ENCODE data around the gene MBD1. TPM values are rescaled to one million over a fixed set of nuclear protein-coding genes. Genes with fewer than 3 reads are reported as not detected.
"Not testable (repeated sequence)": the region's sequence is repeated elsewhere in the genome, so short reads cannot be mapped to it uniquely, and the experiment has no call there.

Gene MBD1
- total and polyA plus RNA-seq, 12 donors = 46.2 to 156 (median 73.9) TPM

DNA sequence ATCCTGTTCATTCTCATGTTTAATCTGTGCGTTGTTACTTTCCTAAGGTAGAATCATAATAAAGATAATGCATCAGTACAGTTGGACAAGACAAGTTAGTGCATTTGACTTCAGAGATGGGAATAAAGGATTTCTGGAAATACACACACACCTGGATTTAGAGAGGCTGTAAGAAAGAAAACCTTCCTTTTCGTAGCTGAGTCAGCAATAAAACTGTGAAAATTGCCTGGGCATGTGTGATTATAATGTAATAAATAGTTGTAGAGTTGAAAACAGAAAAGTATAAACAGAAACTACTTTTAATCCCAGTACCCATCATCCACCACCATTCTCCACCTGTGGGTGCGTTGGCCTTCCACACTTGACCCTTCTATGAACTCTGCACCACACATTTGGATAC lies 30.4 kb downstream of the MBD1 start:
- Histone ChIP-seq H3K36me3 (replicated peaks in 1 of 2) (no peaks in the 10 kb centered on the region), H3K4me3 (no peak overlapping the region), H3K9me3 (replicated peaks in 1 of 3) (no peaks in the 10 kb centered on the region), H3K27ac (no peak overlapping the region), H3K27me3 (no peaks in the 10 kb centered on the region), H3K4me1 (replicated peaks in 1 of 2) (no peaks in the 10 kb centered on the region)
- intact Hi-C loops (cut with DNase I) = no loop called here
- DNase-seq = no peak
- 86 to 90% (median 88%) methylated on average over 3 of the region's 3 CpGs for WGBS, 4 donors
- no peak for TF ChIP-seq POLR2A (IDR thresholded peaks at IDR 0.05)
- TF ChIP-seq, protein P1, sequence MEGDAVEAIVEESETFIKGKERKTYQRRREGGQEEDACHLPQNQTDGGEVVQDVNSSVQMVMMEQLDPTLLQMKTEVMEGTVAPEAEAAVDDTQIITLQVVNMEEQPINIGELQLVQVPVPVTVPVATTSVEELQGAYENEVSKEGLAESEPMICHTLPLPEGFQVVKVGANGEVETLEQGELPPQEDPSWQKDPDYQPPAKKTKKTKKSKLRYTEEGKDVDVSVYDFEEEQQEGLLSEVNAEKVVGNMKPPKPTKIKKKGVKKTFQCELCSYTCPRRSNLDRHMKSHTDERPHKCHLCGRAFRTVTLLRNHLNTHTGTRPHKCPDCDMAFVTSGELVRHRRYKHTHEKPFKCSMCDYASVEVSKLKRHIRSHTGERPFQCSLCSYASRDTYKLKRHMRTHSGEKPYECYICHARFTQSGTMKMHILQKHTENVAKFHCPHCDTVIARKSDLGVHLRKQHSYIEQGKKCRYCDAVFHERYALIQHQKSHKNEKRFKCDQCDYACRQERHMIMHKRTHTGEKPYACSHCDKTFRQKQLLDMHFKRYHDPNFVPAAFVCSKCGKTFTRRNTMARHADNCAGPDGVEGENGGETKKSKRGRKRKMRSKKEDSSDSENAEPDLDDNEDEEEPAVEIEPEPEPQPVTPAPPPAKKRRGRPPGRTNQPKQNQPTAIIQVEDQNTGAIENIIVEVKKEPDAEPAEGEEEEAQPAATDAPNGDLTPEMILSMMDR (IDR thresholded peaks at IDR 0.05) = no peak

DNA sequence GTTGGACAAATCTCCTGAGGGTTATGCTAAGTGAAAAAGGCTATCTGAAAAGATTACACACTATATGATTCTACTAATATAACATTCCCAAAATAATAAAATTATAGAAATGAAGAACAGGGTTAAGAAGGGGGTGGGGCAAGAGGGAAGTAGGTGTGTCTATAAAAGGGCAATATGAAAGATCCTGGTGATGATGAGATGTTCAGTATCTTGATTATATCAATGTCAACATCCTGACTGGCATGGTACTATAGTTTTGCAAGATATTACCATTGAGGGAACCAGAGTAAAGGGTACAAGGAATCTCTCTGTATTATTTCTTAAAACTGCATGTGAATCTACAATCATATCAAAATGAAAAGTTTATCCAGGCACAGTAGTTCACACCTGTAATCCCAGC lies 31.7 kb downstream of the MBD1 start:
- no peak for TF ChIP-seq POLR2A (IDR thresholded peaks at IDR 0.05)
- intact Hi-C loops (cut with DNase I) = no loop called here

DNA sequence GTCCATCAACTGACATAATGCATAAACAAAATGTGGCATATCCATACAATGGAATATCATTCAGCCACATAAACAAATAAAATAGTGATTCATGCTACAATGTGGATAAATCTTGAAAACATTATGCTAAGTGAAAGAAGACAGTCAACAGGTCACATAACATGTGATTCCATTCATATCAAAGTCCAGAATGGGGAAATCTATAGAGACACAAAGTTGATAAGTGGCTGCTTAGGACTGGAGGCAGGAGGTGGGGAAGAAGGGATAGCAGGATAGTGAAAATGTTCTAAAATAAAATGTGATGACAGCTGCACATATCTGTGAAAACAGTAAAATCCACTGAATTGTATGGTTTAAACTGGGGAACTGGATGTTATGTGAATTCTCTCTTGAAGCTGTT lies 33.8 kb downstream of the MBD1 start:
- DNase-seq = no peak
- Histone ChIP-seq H3K36me3 (replicated peaks in 1 of 2) (no peaks in the 10 kb centered on the region), H3K9me3 (replicated peaks in 1 of 3) (no peaks in the 10 kb centered on the region), H3K4me3 (no peak overlapping the region), H3K27me3 (no peaks in the 10 kb centered on the region), H3K27ac (no peak overlapping the region), H3K4me1 (replicated peaks in 1 of 2) (no peaks in the 10 kb centered on the region)
- TF ChIP-seq, protein P1 (IDR thresholded peaks at IDR 0.05) = no peak
- TF ChIP-seq POLR2A (IDR thresholded peaks at IDR 0.05) = no peak
- intact Hi-C loops (cut with DNase I) = no loop called here

More for the DNA sequence above, 31.7 kb downstream of the MBD1 start:
- DNase-seq = no peak
- Histone ChIP-seq H3K9me3 (replicated peaks in 1 of 3) (no peaks in the 10 kb centered on the region), H3K36me3 (replicated peaks in 1 of 2) (no peaks in the 10 kb centered on the region), H3K27me3 (no peaks in the 10 kb centered on the region), H3K27ac (no peak overlapping the region), H3K4me3 (no peak overlapping the region), H3K4me1 (replicated peaks in 1 of 2) (no peaks in the 10 kb centered on the region)

DNA sequence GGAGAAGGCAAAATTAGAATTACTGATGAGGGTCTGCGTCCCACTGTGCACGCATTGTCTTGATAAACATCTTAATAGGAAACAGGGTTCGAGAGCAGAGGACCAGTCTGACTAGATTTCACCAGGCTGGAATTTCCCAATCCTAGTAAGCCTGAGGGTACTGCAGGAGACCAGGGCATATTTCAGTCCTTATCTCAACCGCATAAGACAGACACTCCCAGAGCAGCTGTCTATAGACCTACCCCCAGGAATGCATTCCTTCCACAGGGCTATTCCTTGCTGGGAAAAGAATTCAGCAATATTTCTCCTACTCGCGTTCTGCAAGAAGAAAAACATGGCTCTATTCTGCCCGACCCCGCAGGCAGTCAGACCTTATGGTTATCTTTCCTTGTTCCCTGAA lies 39.6 kb downstream of the MBD1 start:
- H3K27me3 ChIP-seq; H3K4me3 ChIP-seq; DNase-seq; H3K27ac ChIP-seq; intact Hi-C loops (cut with DNase I); H3K9me3 ChIP-seq (replicated peaks in 1 of 3); H3K4me1 ChIP-seq (replicated peaks in 1 of 2); H3K36me3 ChIP-seq (replicated peaks in 1 of 2): not testable (repeated sequence)
- WGBS, 4 donors = 73 to 88% (median 77%) methylated on average over 8 of the region's 8 CpGs

DNA sequence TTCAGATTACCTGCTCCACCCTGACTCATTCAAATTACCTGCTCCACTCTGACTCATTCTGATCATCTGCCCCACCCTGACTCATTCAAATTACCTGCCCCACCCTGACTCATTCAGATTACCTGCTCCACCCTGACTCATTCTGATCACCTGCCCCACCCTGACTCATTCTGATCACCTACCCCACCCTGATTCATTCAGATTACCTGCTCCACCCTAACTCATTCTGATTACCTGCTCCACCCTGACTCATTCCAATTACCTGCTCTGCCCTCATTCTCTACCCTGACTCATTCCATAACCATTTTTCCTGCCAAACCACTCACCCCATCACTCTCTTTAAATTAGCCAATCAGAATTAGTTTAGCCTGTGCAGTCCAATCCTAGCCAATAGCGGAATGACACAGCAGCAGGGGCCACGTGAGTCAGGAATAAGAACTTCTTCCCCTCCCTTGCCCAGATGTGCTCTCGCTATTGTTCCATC lies 41.2 kb downstream of the MBD1 start:
- intact Hi-C loops (cut with DNase I) = no loop called here
- no peak for TF ChIP-seq POLR2A (IDR thresholded peaks at IDR 0.05)
- TF ChIP-seq, protein P1 (IDR thresholded peaks at IDR 0.05) = no peak

More for the DNA sequence above, 41.2 kb downstream of the MBD1 start:
- Histone ChIP-seq H3K4me3 (no peak overlapping the region), H3K9me3 (replicated peaks in 1 of 3) (peaks cover 0 to 4% (median 0%) of the 10 kb centered on the region in 3 donors), H3K27ac (no peak overlapping the region), H3K36me3 (replicated peaks in 1 of 2) (no peaks in the 10 kb centered on the region), H3K4me1 (replicated peaks in 1 of 2) (no peaks in the 10 kb centered on the region), H3K27me3 (no peaks in the 10 kb centered on the region)
- WGBS, 4 donors = 85 to 90% (median 89%) methylated on average over 3 of the region's 3 CpGs
- no peak for DNase-seq

All from adrenal gland (tissue), 12 donors.